ENCODE data around the gene NFATC2. TPM values are rescaled to one million over a fixed set of nuclear protein-coding genes. Genes with fewer than 3 reads are reported as not detected.

The NFATC2 gene
- polyA plus RNA-seq, 1 of the 3 experiments (the other 2 are of a cell fraction): 0.36 TPM

DNA sequence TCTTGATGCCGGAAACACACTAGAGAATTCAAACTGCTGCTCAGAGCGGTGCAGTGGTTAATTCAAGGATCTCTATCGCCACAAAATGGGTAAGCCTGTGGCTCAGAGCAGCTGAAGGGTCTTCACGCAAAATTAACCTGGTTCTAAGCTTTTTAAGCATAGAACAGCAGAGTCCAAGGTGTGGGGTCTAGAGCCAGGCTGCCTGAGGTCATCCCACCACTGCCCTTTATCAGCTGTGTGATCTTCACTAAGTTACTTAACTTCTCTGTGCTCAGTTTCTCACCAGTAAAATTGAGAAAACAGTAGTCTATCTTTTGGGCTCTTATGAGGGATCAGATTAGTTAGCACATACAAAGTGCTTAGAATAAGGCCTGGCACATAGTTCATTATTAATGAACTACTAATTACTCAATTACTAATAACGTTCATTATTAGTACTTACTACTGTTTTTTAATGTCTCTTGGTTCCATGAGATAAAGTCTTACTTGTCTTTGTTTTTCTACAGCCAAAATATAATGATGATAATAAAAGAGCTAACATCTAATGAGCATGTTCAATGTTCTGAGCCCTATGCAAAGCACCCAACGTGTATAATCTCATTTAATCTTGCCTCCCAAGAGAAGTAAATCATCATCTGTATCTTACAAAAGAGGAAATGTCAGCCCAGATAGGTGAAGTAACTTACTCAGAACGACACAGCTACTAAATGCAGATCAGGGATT lies 92.9 kb downstream of the NFATC2 start (continued):
- TF ChIP-seq, protein P1, sequence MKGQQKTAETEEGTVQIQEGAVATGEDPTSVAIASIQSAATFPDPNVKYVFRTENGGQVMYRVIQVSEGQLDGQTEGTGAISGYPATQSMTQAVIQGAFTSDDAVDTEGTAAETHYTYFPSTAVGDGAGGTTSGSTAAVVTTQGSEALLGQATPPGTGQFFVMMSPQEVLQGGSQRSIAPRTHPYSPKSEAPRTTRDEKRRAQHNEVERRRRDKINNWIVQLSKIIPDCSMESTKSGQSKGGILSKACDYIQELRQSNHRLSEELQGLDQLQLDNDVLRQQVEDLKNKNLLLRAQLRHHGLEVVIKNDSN (IDR thresholded peaks at IDR 0.05; ENCODE audit: borderline replicate concordance, low read depth): no peak
- TF ChIP-seq RFX5 (IDR thresholded peaks at IDR 0.05; ENCODE audit: low read length) (no peak), EZH2phosphoT487 (IDR thresholded peaks at IDR 0.05; ENCODE audit: borderline replicate concordance, low read depth) (no peak), NRF1 (IDR thresholded peaks at IDR 0.05; ENCODE audit: low read depth, low read length) (no peak), JUND (IDR thresholded peaks at IDR 0.05) (no peak)

DNA sequence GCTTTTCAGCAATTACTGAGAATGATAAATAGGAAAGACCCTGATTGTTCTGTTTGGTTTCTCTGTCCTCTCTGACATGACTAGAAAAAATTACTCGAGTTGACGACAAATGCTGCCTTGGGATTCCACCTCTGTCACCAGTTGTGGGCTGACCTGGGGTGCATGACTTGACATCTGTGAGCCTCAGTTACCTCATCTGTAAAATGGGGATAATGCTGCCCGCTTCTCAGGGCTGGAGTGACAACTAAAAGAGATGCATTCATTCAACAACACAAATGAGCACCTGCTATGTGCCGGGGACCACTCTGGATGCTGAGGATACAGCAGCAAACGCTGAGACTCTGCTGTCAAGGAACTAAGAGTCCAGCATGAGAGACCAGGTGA lies 94.8 kb downstream of the NFATC2 start:
- no peaks in the 10 kb centered on the region for H3K79me2 ChIP-seq (ENCODE audit: insufficient read depth)
- H3K9me2 ChIP-seq: no peaks in the 10 kb centered on the region
- H4K20me1 ChIP-seq (ENCODE audit: insufficient read depth): no peaks in the 10 kb centered on the region
- H2AFZ ChIP-seq (ENCODE audit: low read depth): no peak overlapping the region
- 80% methylated on average over 5 of the region's 5 CpGs for WGBS (ENCODE audit: low lambda C conversion rate)
- peak overlapping the region; percentile 50 to 99; a peak in 3 of 4 replicates for H3K27ac ChIP-seq (ENCODE audit: low read depth in 2 of 2, low read length in 1 of 2)
- no peak for DNase-seq
- ChIA-PET POLR2A (no interaction called here), CTCF (interaction anchor here (0.6 to 1.2 kb wide), 2 partner anchors 9 to 353 kb away, joined by 3 read pairs; no protein-coding TSS in a partner anchor)
- peak overlapping the region; percentile 76 for H3K4me2 ChIP-seq
- TF ChIP-seq FOXM1 (IDR thresholded peaks at IDR 0.05; ENCODE audit: low read depth) (no peak), RAD21 (IDR thresholded peaks at IDR 0.05; ENCODE audit: low read length) (no peak)
- H3K9ac ChIP-seq: peak overlapping the region; percentile 87
- H3K27me3 ChIP-seq (ENCODE audit: insufficient read depth): no peaks in the 10 kb centered on the region
- H3K4me3 ChIP-seq (ENCODE audit: low read depth in 2 of 2, low read length in 1 of 2): peak overlapping the region in 1 of 2 experiments; percentile 36; a peak in 2 of 4 replicates
- peaks cover 20 to 43% of the 10 kb centered on the region in 2 experiments for H3K4me1 ChIP-seq (ENCODE audit: control insufficient read depth in 1 of 2, insufficient read depth in 2 of 2, low read depth in 1 of 2, low read length in 1 of 2)
- no peaks in the 10 kb centered on the region for H3K9me3 ChIP-seq
- peaks cover 39% of the 10 kb centered on the region for H3F3A ChIP-seq (replicated peaks; ENCODE audit: insufficient read depth)
- H3K36me3 ChIP-seq (replicated peaks in 1 of 2; ENCODE audit: control insufficient read depth in 1 of 2, insufficient read depth in 2 of 2, low read length in 1 of 2): no peaks in the 10 kb centered on the region

DNA sequence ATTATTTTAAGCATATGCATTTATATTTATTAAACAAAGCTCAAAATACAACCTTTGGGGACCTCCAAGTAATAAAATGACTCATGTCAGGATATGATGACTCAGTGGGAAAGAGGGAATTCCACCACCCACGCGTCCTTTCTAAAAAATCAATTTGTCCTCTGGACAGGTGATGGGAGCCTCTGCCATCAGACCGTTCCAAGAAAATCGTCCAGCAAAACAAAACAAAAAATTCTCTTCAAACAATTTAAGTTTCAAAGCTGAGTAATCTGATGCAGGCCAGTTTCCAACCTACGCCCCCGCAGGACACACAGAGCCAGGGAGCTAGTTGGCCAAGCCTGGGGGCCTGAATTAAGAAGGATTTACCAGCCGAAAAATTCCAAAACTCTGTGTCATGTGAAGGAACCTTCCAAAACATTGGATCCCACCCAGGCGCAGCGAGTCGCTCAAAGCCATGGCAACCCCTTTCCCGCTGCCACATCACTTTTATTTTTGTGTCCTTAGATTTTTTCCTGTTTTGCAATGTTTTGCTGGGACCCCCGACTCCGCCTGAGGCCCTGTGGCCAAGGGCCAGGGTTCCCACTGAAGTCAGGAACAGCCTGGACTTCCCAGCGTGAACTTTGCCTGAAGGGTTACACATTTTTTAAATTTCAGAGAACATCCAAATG lies 95.3 kb downstream of the NFATC2 start:
- 7% methylated on average over 14 of the region's 14 CpGs for WGBS (ENCODE audit: low lambda C conversion rate)
- CTCF ChIA-PET: interaction anchor here (0.9 to 1.2 kb wide), 2 partner anchors 9 to 147 kb away, joined by 3 read pairs; no protein-coding TSS in a partner anchor
- Histone ChIP-seq H3K4me1 (ENCODE audit: control insufficient read depth in 1 of 2, insufficient read depth in 2 of 2, low read depth in 1 of 2, low read length in 1 of 2) (peaks cover 20 to 43% of the 10 kb centered on the region in 2 experiments), H2AFZ (ENCODE audit: low read depth) (no peak overlapping the region), H3K4me2 (peak overlapping the region; percentile 76), H3K36me3 (replicated peaks in 1 of 2; ENCODE audit: control insufficient read depth in 1 of 2, insufficient read depth in 2 of 2, low read length in 1 of 2) (no peaks in the 10 kb centered on the region), H4K20me1 (ENCODE audit: insufficient read depth) (no peaks in the 10 kb centered on the region), H3K27me3 (ENCODE audit: insufficient read depth) (no peaks in the 10 kb centered on the region), H3K27ac (ENCODE audit: low read depth in 2 of 2, low read length in 1 of 2) (peak overlapping the region; percentile 50 to 99; a peak in 3 of 4 replicates), H3K4me3 (ENCODE audit: low read depth in 2 of 2, low read length in 1 of 2) (peak overlapping the region in 1 of 2 experiments; percentile 36; a peak in 3 of 4 replicates), H3K9me3 (no peaks in the 10 kb centered on the region), H3K9ac (peak overlapping the region; percentile 87), H3F3A (replicated peaks; ENCODE audit: insufficient read depth) (peaks cover 39% of the 10 kb centered on the region), H3K79me2 (ENCODE audit: insufficient read depth) (no peaks in the 10 kb centered on the region), H3K9me2 (no peaks in the 10 kb centered on the region)
- DNase-seq: no peak
- POLR2A ChIA-PET: no interaction called here
- TF ChIP-seq TAF1 (IDR thresholded peaks at IDR 0.05; ENCODE audit: borderline replicate concordance, low read depth, low read length) (no peak), SIN3A (IDR thresholded peaks at IDR 0.05; ENCODE audit: borderline replicate concordance, low read depth, low read length) (no peak), NFIC (IDR thresholded peaks at IDR 0.05; ENCODE audit: borderline replicate concordance) (peak; percentile 78), YY1 (IDR thresholded peaks at IDR 0.05; ENCODE audit: low read depth) (no peak), FOSL2 (IDR thresholded peaks at IDR 0.05; ENCODE audit: borderline replicate concordance, low read depth) (peak; percentile 49), EZH2phosphoT487 (IDR thresholded peaks at IDR 0.05; ENCODE audit: borderline replicate concordance, low read depth) (no peak), JUND (IDR thresholded peaks at IDR 0.05) (peak; percentile 43)
- TF ChIP-seq, protein P2, sequence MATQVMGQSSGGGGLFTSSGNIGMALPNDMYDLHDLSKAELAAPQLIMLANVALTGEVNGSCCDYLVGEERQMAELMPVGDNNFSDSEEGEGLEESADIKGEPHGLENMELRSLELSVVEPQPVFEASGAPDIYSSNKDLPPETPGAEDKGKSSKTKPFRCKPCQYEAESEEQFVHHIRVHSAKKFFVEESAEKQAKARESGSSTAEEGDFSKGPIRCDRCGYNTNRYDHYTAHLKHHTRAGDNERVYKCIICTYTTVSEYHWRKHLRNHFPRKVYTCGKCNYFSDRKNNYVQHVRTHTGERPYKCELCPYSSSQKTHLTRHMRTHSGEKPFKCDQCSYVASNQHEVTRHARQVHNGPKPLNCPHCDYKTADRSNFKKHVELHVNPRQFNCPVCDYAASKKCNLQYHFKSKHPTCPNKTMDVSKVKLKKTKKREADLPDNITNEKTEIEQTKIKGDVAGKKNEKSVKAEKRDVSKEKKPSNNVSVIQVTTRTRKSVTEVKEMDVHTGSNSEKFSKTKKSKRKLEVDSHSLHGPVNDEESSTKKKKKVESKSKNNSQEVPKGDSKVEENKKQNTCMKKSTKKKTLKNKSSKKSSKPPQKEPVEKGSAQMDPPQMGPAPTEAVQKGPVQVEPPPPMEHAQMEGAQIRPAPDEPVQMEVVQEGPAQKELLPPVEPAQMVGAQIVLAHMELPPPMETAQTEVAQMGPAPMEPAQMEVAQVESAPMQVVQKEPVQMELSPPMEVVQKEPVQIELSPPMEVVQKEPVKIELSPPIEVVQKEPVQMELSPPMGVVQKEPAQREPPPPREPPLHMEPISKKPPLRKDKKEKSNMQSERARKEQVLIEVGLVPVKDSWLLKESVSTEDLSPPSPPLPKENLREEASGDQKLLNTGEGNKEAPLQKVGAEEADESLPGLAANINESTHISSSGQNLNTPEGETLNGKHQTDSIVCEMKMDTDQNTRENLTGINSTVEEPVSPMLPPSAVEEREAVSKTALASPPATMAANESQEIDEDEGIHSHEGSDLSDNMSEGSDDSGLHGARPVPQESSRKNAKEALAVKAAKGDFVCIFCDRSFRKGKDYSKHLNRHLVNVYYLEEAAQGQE (IDR thresholded peaks at IDR 0.05; ENCODE audit: low read depth, low read length): 0 out of 2 replicates have a peak, but pooled peaks have one; percentile 22
- TF ChIP-seq, protein P3, sequence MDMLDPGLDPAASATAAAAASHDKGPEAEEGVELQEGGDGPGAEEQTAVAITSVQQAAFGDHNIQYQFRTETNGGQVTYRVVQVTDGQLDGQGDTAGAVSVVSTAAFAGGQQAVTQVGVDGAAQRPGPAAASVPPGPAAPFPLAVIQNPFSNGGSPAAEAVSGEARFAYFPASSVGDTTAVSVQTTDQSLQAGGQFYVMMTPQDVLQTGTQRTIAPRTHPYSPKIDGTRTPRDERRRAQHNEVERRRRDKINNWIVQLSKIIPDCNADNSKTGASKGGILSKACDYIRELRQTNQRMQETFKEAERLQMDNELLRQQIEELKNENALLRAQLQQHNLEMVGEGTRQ (IDR thresholded peaks at IDR 0.05; ENCODE audit: borderline replicate concordance, low read depth, low read length): no peak
- TF ChIP-seq, protein P4, sequence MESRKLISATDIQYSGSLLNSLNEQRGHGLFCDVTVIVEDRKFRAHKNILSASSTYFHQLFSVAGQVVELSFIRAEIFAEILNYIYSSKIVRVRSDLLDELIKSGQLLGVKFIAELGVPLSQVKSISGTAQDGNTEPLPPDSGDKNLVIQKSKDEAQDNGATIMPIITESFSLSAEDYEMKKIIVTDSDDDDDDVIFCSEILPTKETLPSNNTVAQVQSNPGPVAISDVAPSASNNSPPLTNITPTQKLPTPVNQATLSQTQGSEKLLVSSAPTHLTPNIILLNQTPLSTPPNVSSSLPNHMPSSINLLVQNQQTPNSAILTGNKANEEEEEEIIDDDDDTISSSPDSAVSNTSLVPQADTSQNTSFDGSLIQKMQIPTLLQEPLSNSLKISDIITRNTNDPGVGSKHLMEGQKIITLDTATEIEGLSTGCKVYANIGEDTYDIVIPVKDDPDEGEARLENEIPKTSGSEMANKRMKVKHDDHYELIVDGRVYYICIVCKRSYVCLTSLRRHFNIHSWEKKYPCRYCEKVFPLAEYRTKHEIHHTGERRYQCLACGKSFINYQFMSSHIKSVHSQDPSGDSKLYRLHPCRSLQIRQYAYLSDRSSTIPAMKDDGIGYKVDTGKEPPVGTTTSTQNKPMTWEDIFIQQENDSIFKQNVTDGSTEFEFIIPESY (IDR thresholded peaks at IDR 0.05; ENCODE audit: borderline replicate concordance, low read depth): peak; percentile 15; the same call in 1 of the 2 replicates
